ENCODE measurements around the gene AGPAT3. TPM values are rescaled to one million over a fixed set of nuclear protein-coding genes. Genes with fewer than 3 reads are reported as not detected.

The AGPAT3 gene
- total RNA-seq, 1 donor from 2014 or later = 50.5 TPM

- H3K9me3 Mint-ChIP-seq (ENCODE audit: low read depth) = no peaks in the 10 kb centered on the region
- peaks cover 12% of the 10 kb centered on the region for H3K4me1 Mint-ChIP-seq (ENCODE audit: low read depth)
- H3K27me3 Mint-ChIP-seq = no peaks in the 10 kb centered on the region
- no peak overlapping the region for H3K27ac Mint-ChIP-seq
- TF ChIP-seq, protein P1, sequence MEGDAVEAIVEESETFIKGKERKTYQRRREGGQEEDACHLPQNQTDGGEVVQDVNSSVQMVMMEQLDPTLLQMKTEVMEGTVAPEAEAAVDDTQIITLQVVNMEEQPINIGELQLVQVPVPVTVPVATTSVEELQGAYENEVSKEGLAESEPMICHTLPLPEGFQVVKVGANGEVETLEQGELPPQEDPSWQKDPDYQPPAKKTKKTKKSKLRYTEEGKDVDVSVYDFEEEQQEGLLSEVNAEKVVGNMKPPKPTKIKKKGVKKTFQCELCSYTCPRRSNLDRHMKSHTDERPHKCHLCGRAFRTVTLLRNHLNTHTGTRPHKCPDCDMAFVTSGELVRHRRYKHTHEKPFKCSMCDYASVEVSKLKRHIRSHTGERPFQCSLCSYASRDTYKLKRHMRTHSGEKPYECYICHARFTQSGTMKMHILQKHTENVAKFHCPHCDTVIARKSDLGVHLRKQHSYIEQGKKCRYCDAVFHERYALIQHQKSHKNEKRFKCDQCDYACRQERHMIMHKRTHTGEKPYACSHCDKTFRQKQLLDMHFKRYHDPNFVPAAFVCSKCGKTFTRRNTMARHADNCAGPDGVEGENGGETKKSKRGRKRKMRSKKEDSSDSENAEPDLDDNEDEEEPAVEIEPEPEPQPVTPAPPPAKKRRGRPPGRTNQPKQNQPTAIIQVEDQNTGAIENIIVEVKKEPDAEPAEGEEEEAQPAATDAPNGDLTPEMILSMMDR (IDR thresholded peaks at IDR 0.05; ENCODE audit: unreplicated experiment) = no peak
- H3K36me3 Mint-ChIP-seq (ENCODE audit: insufficient read depth) = peaks cover 7% of the 10 kb centered on the region
- no peak overlapping the region for H3K4me3 Mint-ChIP-seq (ENCODE audit: low read depth)
- no peak for DNase-seq (ENCODE audit: low spot score, unreplicated experiment)
Measured at GRCh38 chr21:43944078-43944633, 79.1 kb downstream of the AGPAT3 start.

DNA sequence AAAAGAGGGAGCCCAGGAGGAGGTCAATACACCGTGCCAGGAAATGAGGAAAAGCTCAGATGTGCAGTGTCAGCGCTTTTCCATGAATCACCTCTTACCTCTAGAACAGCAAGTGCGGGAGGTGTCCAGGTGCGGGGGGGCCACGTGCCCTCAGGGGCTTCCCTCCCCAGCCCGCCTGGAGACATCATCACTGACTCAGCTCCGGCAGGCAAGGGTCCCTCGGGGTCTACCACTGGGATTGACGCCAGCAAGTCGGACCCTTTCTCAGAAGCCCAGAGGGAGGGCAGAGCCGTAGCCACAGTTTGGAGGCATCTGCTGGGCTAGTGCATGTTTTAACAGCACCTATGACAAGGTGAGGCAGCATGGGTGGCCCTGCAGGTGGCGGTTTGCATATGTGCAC is 79.7 kb downstream of the AGPAT3 start:
- peaks cover 10% of the 10 kb centered on the region for H3K4me1 Mint-ChIP-seq (ENCODE audit: low read depth)
- TF ChIP-seq, protein P1 (IDR thresholded peaks at IDR 0.05; ENCODE audit: unreplicated experiment) = no peak
- no peak overlapping the region for H3K4me3 Mint-ChIP-seq (ENCODE audit: low read depth)
- peaks cover 6% of the 10 kb centered on the region for H3K36me3 Mint-ChIP-seq (ENCODE audit: insufficient read depth)
- no peak overlapping the region for H3K27ac Mint-ChIP-seq
- no peak for DNase-seq (ENCODE audit: low spot score, unreplicated experiment)
- no peaks in the 10 kb centered on the region for H3K27me3 Mint-ChIP-seq
- H3K9me3 Mint-ChIP-seq (ENCODE audit: low read depth) = no peaks in the 10 kb centered on the region

GRCh38 chr21:43948740-43949498 is 83.9 kb downstream of the AGPAT3 start:
- Mint-ChIP-seq H3K9me3 (ENCODE audit: low read depth) (no peaks in the 10 kb centered on the region), H3K4me3 (ENCODE audit: low read depth) (no peak overlapping the region), H3K36me3 (ENCODE audit: insufficient read depth) (peaks cover 6% of the 10 kb centered on the region), H3K4me1 (ENCODE audit: low read depth) (peaks cover 8% of the 10 kb centered on the region), H3K27me3 (no peaks in the 10 kb centered on the region), H3K27ac (no peak overlapping the region)
- TF ChIP-seq, protein P1 (IDR thresholded peaks at IDR 0.05; ENCODE audit: unreplicated experiment) = no peak
- DNase-seq (ENCODE audit: low spot score, unreplicated experiment) = no peak

DNA sequence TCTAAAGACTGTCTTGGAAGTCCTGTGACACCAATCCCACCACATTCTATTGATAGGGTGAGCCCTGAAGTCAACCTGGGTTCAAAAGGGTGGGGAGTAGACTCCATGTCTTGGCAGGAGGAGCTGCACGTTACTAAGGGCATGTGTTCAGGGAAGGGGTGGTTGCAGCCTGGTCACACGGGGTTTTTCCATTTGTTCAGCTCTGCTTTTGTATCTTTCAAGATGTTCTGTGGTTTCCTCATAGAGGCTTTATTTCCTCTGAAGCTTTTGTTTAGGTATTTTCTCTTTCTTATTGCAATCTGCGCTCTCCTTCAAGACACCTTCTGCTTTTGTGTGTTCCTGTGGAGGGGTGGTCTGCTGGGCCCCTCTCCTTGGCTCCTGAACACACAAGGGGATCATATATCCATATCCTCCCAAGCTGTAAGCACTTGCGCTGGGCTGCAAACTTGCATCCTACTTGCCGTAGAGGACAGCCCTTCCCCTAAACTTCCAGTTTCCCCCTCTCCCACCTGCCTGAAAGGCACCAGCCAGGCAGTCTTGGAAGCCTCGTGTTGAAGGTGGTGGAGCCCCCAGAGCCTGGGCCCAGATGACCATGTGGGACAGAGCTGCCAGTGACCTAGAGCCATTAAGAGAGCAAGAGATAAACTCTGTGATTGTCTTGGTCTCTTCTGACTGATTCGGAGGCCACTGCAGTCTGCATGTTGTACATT is 84.6 kb downstream of the AGPAT3 start:
- Mint-ChIP-seq H3K27ac (no peak overlapping the region), H3K9me3 (ENCODE audit: low read depth) (no peaks in the 10 kb centered on the region), H3K4me3 (ENCODE audit: low read depth) (no peak overlapping the region), H3K27me3 (no peaks in the 10 kb centered on the region), H3K36me3 (ENCODE audit: insufficient read depth) (peaks cover 6% of the 10 kb centered on the region), H3K4me1 (ENCODE audit: low read depth) (peaks cover 5% of the 10 kb centered on the region)
- TF ChIP-seq, protein P1 (IDR thresholded peaks at IDR 0.05; ENCODE audit: unreplicated experiment) = no peak
- DNase-seq (ENCODE audit: low spot score, unreplicated experiment) = no peak

- H3K27ac Mint-ChIP-seq = no peak overlapping the region
- no peaks in the 10 kb centered on the region for H3K9me3 Mint-ChIP-seq (ENCODE audit: low read depth)
- H3K27me3 Mint-ChIP-seq = no peaks in the 10 kb centered on the region
- H3K36me3 Mint-ChIP-seq (ENCODE audit: insufficient read depth) = peaks cover 6% of the 10 kb centered on the region
- H3K4me1 Mint-ChIP-seq (ENCODE audit: low read depth) = peaks cover 1% of the 10 kb centered on the region
- DNase-seq (ENCODE audit: low spot score, unreplicated experiment) = no peak
- TF ChIP-seq, protein P1 (IDR thresholded peaks at IDR 0.05; ENCODE audit: unreplicated experiment) = no peak
- no peak overlapping the region for H3K4me3 Mint-ChIP-seq (ENCODE audit: low read depth)
Measured at GRCh38 chr21:43950481-43950880, 85.5 kb downstream of the AGPAT3 start.
